GM19351 (cell line): Measurements from ENCODE around the gene GAL3ST1.
"Not testable (repeated sequence)": the region's sequence is repeated elsewhere in the genome, so short reads cannot be mapped to it uniquely, and the experiment has no call there.

Experiments used
- ATAC-seq: cut with Tn5 transposase; IDR thresholded peaks from one replicate; pipeline ENCODE4 v1.9.1; 2021; ENCODE audit warnings: mild to moderate bottlenecking, moderate library complexity; ENCODE audit not compliant: unreplicated experiment

Gene GAL3ST1, protein sequence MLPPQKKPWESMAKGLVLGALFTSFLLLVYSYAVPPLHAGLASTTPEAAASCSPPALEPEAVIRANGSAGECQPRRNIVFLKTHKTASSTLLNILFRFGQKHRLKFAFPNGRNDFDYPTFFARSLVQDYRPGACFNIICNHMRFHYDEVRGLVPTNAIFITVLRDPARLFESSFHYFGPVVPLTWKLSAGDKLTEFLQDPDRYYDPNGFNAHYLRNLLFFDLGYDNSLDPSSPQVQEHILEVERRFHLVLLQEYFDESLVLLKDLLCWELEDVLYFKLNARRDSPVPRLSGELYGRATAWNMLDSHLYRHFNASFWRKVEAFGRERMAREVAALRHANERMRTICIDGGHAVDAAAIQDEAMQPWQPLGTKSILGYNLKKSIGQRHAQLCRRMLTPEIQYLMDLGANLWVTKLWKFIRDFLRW

GRCh38 chr22:30574095-30574981 lies at the start of gene GAL3ST1:
Gene GAL3ST1 (minus strand): TSS chr22:30574665. CDS start chr22:30557392, 17,273 bp downstream.
- ATAC-seq: no peak

GRCh38 chr22:30619909-30620308 lies 45.4 kb upstream of the GAL3ST1 start:
- ATAC-seq: not testable (repeated sequence)

DNA sequence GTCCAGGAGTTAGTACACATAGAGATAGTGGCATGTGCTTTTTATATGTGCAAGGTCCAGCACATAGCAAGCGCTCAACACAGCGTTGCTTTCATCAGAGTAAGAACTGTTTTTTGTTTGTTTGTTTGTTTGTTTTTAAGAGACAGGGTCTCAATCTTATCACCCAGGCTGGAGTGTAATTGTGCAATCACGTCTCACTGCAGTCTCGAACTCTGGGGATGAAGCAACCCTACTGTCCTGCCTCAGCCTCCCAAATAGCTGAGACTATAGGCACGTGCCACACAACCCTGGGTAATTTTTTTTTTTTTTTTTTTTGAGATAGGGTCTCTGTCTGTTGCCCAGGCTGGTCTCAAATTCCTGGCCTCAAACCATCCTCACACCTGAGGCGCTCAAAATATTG lies 43.4 kb upstream of the GAL3ST1 start:
- ATAC-seq: no peak

DNA sequence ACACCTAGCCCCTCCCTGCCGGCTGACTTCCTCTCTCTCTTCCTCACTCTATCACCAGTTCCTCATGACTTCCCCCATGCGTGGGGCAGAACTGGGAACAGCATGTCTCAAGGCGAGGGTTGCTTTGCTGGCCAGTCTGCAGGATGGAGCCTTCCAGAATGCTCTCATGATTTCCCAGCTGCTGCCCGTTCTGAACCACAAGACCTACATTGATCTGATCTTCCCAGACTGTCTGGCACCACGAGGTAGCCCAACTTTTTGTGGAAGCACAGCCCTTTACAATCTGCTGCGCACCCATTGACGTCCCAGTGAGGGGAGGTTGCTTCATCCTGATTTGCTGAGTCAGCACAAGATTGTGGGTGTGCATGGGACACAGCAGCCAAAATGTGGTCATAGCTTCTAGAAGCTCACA lies 41.1 kb upstream of the GAL3ST1 start:
- no peak for ATAC-seq

DNA sequence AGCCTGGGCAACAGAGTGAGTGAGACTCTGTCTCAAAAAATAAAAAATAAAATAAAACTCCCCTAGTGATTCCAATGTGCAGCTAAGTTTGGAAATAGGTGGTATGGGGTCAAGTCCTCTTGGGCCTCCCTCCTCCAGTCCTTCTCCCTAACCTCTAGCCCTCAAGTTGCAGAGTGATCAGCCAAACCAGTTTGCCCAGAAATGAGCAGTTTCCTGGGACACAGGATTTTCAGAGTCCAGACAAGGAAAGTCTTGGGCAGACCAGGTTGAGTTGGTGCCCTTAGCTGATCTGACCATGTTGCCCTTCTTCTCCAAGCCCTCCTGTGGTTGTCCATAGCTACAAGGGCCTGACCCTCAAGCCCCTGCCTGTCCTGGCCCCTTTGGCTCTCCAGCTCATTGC lies 40.4 kb upstream of the GAL3ST1 start:
- ATAC-seq: no peak

- ATAC-seq: no peak
Observed at GRCh38 chr22:30614268-30614667, 39.8 kb upstream of the GAL3ST1 start.

- no peak for ATAC-seq
Observed at GRCh38 chr22:30612789-30613188, 38.3 kb upstream of the GAL3ST1 start.

DNA sequence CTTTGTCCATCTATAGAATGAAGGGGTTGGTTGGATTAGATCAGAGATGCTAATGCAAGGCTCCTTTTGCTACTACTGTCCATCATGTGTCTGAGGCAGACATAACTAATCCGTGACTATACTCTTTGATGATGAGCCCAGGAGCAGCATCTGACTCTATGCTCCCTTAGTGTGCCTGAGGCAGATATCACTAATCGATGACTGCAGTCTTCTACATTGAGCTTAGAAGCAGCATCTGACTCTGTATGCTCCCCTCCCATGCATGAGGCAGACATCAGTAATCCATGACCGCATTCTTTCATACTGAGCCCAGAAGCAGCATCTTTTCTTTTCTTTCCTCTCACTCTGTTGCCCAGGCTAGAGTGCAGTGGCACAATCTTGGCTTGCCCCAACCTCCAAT lies 36.7 kb upstream of the GAL3ST1 start:
- ATAC-seq: no peak

DNA sequence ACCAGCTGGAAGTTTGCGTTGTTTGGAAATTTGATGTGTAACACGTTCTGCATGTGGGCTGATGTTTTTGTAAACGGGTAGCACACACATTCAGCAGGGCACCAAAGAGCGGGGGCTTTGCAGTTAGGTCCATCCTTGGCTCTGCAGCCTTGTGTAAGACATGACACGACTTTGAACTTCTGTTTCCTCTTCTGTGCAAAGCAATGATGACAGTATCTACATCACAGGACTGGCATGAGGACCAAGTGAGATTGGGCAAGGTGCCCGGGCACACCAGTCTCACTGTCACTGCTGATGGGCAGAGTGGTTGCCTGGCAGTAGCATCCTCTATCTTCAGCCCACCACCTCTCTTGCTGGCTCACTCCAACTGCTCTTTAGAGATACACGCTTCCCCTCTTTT lies 35.8 kb upstream of the GAL3ST1 start:
- ATAC-seq: no peak

DNA sequence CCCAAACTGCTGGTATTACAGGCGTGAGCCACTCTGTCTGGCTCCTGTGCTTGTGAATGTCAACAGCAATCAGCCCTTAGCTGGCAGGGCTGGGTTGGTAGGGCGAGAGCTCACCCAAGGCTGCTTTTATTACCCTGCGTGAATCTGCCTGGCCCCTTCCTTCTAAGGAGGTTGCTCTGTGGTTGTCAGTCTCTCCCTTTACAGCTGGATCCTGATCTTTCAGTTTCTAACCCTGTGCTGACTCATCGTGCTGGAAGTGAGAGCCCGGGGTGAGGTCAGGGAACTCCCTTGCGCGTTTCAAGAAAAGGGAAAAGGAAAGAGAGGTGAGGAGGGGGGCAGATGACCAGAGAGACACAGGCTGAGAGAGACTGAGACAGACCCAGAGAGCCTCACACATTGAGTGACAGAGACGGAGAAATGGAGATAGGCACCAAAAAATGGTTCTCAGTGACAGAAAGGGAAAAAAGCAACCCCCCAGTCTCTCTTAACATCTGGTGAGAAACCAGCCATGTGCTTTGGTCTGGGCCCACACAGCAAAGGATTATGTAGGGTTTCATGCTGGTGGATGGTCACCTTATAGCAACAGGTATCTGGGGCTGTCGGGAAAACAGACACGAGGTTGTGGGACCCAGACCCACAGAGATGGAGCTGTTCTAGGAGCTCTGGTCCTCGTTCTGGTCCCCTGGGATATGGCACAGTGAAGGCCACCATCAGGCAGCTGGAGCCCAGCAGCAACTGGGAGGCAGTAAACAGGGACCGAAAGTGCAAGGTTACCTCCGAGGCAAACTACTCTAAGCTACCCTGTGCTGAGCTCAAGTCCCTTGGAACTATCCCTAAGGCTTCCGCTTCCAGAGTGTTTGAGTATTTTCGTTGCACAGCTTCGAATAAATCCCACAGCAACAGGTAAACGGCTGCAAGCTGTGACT lies 35.1 kb upstream of the GAL3ST1 start:
- ATAC-seq: peak; percentile 57

DNA sequence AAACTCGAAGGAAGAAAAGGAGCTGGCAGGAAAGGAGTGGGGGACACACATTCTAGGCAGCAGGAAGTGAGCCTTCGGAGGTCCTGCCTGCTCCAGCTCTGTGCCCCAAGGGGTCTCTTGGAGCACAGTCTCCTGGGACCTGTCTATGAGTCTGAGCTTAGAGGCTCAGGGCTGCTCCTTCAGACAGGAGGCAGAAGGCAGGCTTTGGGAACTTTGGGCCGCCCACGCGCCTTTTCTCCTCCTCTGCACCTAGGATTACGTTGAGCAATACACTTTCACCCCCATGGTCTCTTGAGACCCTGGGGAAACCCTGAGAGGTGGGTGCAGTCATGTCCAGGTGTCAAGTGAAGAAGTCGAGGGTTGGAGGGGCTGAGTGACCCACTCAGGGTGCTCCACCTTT lies 33.5 kb upstream of the GAL3ST1 start:
- ATAC-seq: no peak

DNA sequence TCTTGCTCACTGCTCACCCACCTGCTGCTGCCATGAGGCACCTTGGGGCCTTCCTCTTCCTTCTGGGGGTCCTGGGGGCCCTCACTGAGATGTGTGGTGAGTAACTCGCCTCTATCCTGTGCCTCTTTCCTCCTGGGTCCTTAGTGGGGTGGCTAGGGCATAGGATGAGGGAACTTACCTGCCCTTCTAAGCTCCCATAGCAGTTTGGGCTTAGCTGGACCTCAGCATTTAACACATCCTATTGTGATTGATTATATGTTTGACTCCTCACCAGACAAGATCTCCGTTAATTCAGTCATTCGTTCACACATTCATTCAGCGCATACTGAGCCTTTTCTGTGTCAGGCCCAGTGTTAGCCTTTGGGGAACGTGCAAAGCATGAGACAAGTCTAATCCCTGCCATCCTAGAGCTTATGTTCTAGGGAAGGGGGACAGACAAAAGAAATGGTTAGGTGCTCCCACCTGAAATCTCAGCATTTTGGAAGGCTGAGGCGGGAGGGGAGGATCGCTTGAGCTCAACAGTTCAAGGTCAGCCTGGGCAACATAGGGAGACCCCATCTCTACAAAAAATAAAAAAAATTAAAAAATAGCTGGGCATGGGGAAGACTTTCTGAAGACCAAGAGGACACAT lies 33.0 kb upstream of the GAL3ST1 start:
- ATAC-seq: no peak

DNA sequence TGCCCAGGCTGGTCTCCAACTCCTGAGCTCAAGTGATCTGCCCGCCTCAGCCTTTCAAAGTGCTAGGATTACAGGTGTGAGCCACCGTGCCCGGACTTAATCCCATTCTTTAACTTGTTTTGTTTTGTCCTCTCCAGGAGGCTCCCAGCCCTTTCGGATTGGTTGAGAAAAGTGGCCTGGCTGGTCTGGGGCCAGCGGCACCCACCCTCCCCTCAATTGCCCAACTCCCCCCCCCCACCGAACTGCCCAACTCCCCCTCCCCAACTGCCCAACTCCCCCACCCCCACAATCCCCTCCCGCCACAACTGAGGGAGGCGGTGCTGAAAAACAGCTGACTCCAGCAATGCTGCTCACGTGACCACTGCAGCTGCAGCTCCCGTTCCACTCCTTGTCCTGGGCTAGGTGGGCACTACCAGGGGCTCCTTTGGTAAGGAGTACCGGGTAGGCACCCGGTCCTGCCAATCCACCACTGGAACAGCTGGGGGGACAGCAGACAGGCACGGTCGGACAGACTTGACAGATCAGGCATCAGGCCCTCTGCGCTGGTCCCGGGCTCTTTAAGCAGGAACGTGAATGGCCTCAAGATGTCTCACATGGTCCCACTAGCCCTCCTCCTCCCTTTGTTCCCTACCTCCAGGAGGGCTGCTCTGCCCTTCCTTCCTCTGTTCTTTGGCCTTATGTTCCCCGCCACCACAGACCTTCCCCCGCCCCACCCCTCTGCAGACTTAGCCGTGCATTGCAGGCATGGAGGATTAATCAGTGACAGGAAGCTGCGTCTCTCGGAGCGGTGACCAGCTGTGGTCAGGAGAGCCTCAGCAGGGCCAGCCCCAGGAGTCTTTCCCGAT lies 32.2 kb upstream of the GAL3ST1 start, which contains the start of gene TCN2:
Gene TCN2 (plus strand): TSS at position 720 of the 845 bp plus-strand sequence. CDS start 158 bp downstream, outside the sequence.
- no peak for ATAC-seq

DNA sequence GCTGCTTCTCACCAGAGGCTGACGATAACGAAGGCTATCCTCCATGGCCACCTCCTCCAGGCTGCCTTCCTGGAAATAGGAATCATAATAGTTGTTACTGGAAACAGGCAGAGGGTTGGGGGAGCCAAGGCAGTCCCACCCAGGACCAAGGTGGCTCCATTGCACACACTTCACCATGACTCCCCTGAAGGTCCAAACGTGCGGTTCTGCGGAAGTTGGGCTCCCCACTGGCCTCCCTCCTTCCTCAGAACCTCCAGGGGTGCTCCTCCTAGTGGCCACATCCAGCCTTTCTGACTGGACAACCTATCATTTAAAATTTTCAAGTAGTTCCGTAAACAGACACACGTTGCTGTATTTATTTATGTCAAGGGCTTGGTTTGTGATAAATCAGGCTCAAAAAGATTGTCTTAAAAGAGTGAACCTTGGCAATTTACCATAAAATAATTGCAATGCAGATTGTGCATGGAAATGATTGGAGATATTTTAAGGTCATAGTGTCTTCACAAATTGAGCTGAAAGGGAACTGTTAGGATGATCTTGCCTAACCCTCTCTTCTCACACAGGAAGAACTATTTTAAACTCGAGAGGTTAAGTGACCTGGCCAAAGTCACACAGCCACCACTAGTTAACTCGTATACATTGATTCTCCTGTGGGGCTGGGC lies 31.1 kb upstream of the GAL3ST1 start:
- no peak for ATAC-seq

GRCh38 chr22:30604723-30605122 lies 30.3 kb upstream of the GAL3ST1 start:
- no peak for ATAC-seq

- no peak for ATAC-seq
Observed at GRCh38 chr22:30603801-30604200, 29.3 kb upstream of the GAL3ST1 start.

DNA sequence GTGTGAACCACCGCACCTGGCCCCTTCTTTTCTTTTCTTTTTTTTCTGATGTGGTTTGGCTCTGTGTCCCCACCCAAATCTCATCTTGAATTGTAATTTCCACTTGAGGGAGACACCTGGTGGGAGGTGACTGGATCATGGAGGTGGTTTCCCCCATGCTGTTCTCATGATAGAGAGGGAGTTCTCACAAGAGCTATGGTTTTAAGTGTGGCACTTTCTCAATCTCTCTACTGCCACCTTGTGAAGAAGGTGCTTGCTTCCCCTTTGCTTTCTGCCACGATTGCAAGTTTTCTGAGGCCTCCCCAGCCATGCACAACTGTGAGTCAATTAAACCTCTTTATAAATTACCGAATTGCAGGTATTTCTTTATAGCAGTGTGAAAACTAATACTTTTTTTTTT lies 27.6 kb upstream of the GAL3ST1 start:
- no peak for ATAC-seq

GRCh38 chr22:30601464-30601863 lies 27.0 kb upstream of the GAL3ST1 start:
- ATAC-seq: no peak

GRCh38 chr22:30600921-30601320 lies 26.5 kb upstream of the GAL3ST1 start:
- no peak for ATAC-seq
